ENCODE data around the gene DRG2.

GRCh38 chr17:18101828-18102227 is 14.1 kb downstream of the DRG2 start:
- TF ChIP-seq CTCF (IDR thresholded peaks at IDR 0.05) (no peak), ZFX (IDR thresholded peaks at IDR 0.05; ENCODE audit: borderline replicate concordance) (no peak)

All from 22Rv1 (cell line).